ENCODE results near the gene GRM2. TPM values are rescaled to one million over a fixed set of nuclear protein-coding genes. Genes with fewer than 3 reads are reported as not detected.

Gene GRM2
- total RNA-seq, 1 donor from 2014 or later = 0.10 TPM

- DNase-seq (ENCODE audit: low spot score) = peak; percentile 50
- Mint-ChIP-seq H3K9me3 (ENCODE audit: low read depth) (no peaks in the 10 kb centered on the region), H3K27me3 (ENCODE audit: low read depth) (peaks cover 8% of the 10 kb centered on the region), H3K27ac (ENCODE audit: unreplicated experiment) (no peak overlapping the region), H3K4me1 (ENCODE audit: low read depth) (no peaks in the 10 kb centered on the region), H3K4me3 (ENCODE audit: unreplicated experiment) (no peak overlapping the region), H3K36me3 (ENCODE audit: low read depth) (no peaks in the 10 kb centered on the region)
- TF ChIP-seq CTCF (IDR thresholded peaks at IDR 0.05) = no peak
Observed at GRCh38 chr3:51717947-51718346, 11.1 kb downstream of the GRM2 start.

GRCh38 chr3:51718547-51719409 is 11.9 kb downstream of the GRM2 start:
- TF ChIP-seq CTCF (IDR thresholded peaks at IDR 0.05) = peak; percentile 71
- H3K27ac Mint-ChIP-seq (ENCODE audit: unreplicated experiment) = no peak overlapping the region
- H3K4me1 Mint-ChIP-seq (ENCODE audit: low read depth) = no peaks in the 10 kb centered on the region
- DNase-seq (ENCODE audit: low spot score) = peak; percentile 68
- H3K27me3 Mint-ChIP-seq (ENCODE audit: low read depth) = peaks cover 8% of the 10 kb centered on the region
- no peaks in the 10 kb centered on the region for H3K36me3 Mint-ChIP-seq (ENCODE audit: low read depth)
- H3K4me3 Mint-ChIP-seq (ENCODE audit: unreplicated experiment) = no peak overlapping the region
- H3K9me3 Mint-ChIP-seq (ENCODE audit: low read depth) = no peaks in the 10 kb centered on the region

GRCh38 chr3:51719410-51720025 is 12.7 kb downstream of the GRM2 start:
- peak; percentile 26 for DNase-seq (ENCODE audit: low spot score)
- no peaks in the 10 kb centered on the region for H3K4me1 Mint-ChIP-seq (ENCODE audit: low read depth)

GRCh38 chr3:51720292-51721061 is 13.6 kb downstream of the GRM2 start:
- DNase-seq (ENCODE audit: low spot score) = peak; percentile 43
- no peaks in the 10 kb centered on the region for H3K36me3 Mint-ChIP-seq (ENCODE audit: low read depth)
- no peak for TF ChIP-seq CTCF (IDR thresholded peaks at IDR 0.05)
- no peak overlapping the region for H3K4me3 Mint-ChIP-seq (ENCODE audit: unreplicated experiment)
- H3K27me3 Mint-ChIP-seq (ENCODE audit: low read depth) = peaks cover 8% of the 10 kb centered on the region
- H3K9me3 Mint-ChIP-seq (ENCODE audit: low read depth) = no peaks in the 10 kb centered on the region
- H3K4me1 Mint-ChIP-seq (ENCODE audit: low read depth) = no peaks in the 10 kb centered on the region
- no peak overlapping the region for H3K27ac Mint-ChIP-seq (ENCODE audit: unreplicated experiment)

More at GRCh38 chr3:51719410-51720025, 12.7 kb downstream of the GRM2 start:
- no peak overlapping the region for H3K27ac Mint-ChIP-seq (ENCODE audit: unreplicated experiment)
- no peak overlapping the region for H3K4me3 Mint-ChIP-seq (ENCODE audit: unreplicated experiment)
- no peaks in the 10 kb centered on the region for H3K9me3 Mint-ChIP-seq (ENCODE audit: low read depth)
- H3K27me3 Mint-ChIP-seq (ENCODE audit: low read depth) = peaks cover 8% of the 10 kb centered on the region
- peak; percentile 1 for TF ChIP-seq CTCF (IDR thresholded peaks at IDR 0.05)
- H3K36me3 Mint-ChIP-seq (ENCODE audit: low read depth) = no peaks in the 10 kb centered on the region
